OCI-LY3 (cell line): ENCODE results near the gene HEXIM1.
"Not testable (repeated sequence)": the region's sequence is repeated elsewhere in the genome, so short reads cannot be mapped to it uniquely, and the experiment has no call there.

ENCODE experiments used
- H2AFZ ChIP-seq: fragments of 200-600, 300-600 bp; shearing (Covaris generic); 2 replicates; pipeline ENCODE4 v1.6.0; 2014; ENCODE audit warnings: antibody characterized with exemption, low read depth, low read length
- H3K27ac ChIP-seq: fragments of 200-600, 300-600 bp; sonication (generic); 2 replicates; pipeline ENCODE4 v1.5.1; 2014; ENCODE audit warnings: mild to moderate bottlenecking, low read length, moderate library complexity, mixed read lengths
- H3K27me3 ChIP-seq: fragments of 200-600, 300-600 bp; sonication (generic); 2 replicates; pipeline ENCODE4 v1.6.1; 2014; ENCODE audit warnings: low read depth, low read length, mixed read lengths
- H3K36me3 ChIP-seq: fragments of 200-600, 300-600 bp; sonication (generic); replicated peaks from 2 replicates; pipeline ENCODE3; 2014; ENCODE audit warnings: low read depth, low read length, mixed read lengths
- H3K4me1 ChIP-seq: fragments of 300-600, 200-600 bp; sonication (generic); 2 replicates; pipeline ENCODE4 v1.6.1; 2014; ENCODE audit warnings: low read length, mixed read lengths
- H3K4me2 ChIP-seq: fragments of 200-600, 300-600 bp; sonication (generic); 2 replicates; pipeline ENCODE4 v1.6.1; 2014; ENCODE audit warnings: low read length, mixed read lengths
- H3K4me3 ChIP-seq: fragments of 300-600, 200-600 bp; sonication (generic); 2 replicates; pipeline ENCODE4 v1.5.1; 2014; ENCODE audit warnings: antibody characterized with exemption, mild to moderate bottlenecking, low read length, moderate library complexity
- H3K79me2 ChIP-seq: fragments of 300-600, 200-600 bp; shearing (Covaris generic); 2 replicates; pipeline ENCODE4 v1.6.1; 2014; ENCODE audit warnings: mild to moderate bottlenecking, low read length, mixed read lengths
- H3K9ac ChIP-seq: fragments of 300-600, 200-600 bp; shearing (Covaris generic); 2 replicates; pipeline ENCODE4 v1.6.0; 2014; ENCODE audit warnings: mild to moderate bottlenecking, low read length, moderate library complexity
- H3K9me3 ChIP-seq: fragments of 200-600, 300-600 bp; shearing (Covaris generic); 2 replicates; pipeline ENCODE4 v1.6.1; 2014; ENCODE audit warnings: low read length, mixed read lengths; ENCODE audit not compliant: insufficient read depth
- H4K20me1 ChIP-seq: fragments of 200-600, 300-600 bp; sonication (generic); 2 replicates; pipeline ENCODE4 v1.6.1; 2016; ENCODE audit warnings: low read length, mixed read lengths; ENCODE audit not compliant: insufficient read depth
- EZH2phosphoT487 ChIP-seq: fragments of 200-600 bp; shearing (Covaris generic); IDR thresholded peaks from 2 replicates; pipeline ENCODE4 v1.6.1; 2018; ENCODE audit warnings: antibody characterized with exemption, mixed run types, low read depth
- TF ChIP-seq, protein P1 (sequence below): fragments of 200-600, 300-600 bp; sonication (generic); IDR thresholded peaks from 2 replicates; pipeline ENCODE4 v1.5.1; 2014; ENCODE audit warnings: antibody characterized with exemption, low read length, low read depth

Gene HEXIM1

DNA sequence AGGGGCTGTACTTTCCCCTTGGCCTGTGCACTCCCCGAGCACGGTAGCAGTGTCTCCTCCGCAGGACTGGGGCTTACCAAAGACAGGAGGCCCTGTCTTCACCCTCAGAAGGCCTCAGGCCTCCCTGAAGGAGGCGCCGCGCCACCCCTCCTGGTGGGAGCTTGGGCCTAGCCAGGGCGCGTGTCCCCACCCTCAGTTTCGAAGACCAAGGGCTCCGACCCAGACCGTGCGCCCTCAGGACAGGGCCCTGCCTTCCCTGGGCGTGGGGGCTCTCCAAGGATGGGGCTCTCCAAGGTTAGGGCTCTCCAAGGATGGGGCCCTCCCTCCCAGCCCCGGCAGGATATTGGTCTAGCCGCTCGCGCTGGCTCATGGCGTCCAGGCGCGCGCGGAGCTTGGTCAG, 27.7 kb upstream of the HEXIM1 start:
- Histone ChIP-seq H4K20me1 (no peaks in the 10 kb centered on the region), H3K79me2 (no peaks in the 10 kb centered on the region), H3K27ac (no peak overlapping the region), H3K9me3 (no peaks in the 10 kb centered on the region), H3K4me2 (no peak overlapping the region), H3K4me1 (peaks cover 4% of the 10 kb centered on the region; the same call in 1 of the 2 replicates), H3K36me3 (no peaks in the 10 kb centered on the region), H3K27me3 (no peaks in the 10 kb centered on the region), H3K4me3 (no peak overlapping the region), H3K9ac (no peak overlapping the region), H2AFZ (no peak overlapping the region)
- TF ChIP-seq EZH2phosphoT487: no peak
- TF ChIP-seq, protein P1, sequence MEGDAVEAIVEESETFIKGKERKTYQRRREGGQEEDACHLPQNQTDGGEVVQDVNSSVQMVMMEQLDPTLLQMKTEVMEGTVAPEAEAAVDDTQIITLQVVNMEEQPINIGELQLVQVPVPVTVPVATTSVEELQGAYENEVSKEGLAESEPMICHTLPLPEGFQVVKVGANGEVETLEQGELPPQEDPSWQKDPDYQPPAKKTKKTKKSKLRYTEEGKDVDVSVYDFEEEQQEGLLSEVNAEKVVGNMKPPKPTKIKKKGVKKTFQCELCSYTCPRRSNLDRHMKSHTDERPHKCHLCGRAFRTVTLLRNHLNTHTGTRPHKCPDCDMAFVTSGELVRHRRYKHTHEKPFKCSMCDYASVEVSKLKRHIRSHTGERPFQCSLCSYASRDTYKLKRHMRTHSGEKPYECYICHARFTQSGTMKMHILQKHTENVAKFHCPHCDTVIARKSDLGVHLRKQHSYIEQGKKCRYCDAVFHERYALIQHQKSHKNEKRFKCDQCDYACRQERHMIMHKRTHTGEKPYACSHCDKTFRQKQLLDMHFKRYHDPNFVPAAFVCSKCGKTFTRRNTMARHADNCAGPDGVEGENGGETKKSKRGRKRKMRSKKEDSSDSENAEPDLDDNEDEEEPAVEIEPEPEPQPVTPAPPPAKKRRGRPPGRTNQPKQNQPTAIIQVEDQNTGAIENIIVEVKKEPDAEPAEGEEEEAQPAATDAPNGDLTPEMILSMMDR: no peak

DNA sequence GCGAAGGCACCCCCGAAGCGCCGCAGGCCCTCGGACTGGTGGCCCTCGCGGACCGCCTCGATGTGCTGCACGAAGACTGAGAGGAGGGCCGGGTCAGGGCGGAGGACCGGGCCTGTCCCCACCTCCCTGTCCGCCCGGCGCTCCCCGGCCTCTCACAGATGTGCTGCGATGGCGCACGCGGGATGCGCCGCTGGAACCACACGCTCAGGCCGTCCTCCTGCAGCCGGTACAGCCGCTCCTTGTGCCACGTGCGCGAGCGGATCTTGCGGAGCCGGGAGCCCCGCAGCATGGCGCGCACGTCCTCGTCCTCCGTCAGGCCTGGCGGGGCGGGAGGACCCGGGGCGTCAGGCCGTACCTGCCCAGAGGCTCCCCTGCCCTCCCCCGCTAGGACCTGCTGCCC, 27.2 kb upstream of the HEXIM1 start:
- TF ChIP-seq, protein P1: no peak
- no peak for TF ChIP-seq EZH2phosphoT487
- no peaks in the 10 kb centered on the region for H3K27me3 ChIP-seq
- H3K9me3 ChIP-seq: no peaks in the 10 kb centered on the region
- H4K20me1 ChIP-seq: no peaks in the 10 kb centered on the region
- H3K4me1 ChIP-seq: peaks cover 4% of the 10 kb centered on the region; the same call in 1 of the 2 replicates
- no peak overlapping the region for H3K4me3 ChIP-seq
- no peak overlapping the region for H3K4me2 ChIP-seq
- H2AFZ ChIP-seq: no peak overlapping the region
- H3K27ac ChIP-seq: no peak overlapping the region
- no peaks in the 10 kb centered on the region for H3K79me2 ChIP-seq
- H3K9ac ChIP-seq: no peak overlapping the region
- H3K36me3 ChIP-seq: no peaks in the 10 kb centered on the region

DNA sequence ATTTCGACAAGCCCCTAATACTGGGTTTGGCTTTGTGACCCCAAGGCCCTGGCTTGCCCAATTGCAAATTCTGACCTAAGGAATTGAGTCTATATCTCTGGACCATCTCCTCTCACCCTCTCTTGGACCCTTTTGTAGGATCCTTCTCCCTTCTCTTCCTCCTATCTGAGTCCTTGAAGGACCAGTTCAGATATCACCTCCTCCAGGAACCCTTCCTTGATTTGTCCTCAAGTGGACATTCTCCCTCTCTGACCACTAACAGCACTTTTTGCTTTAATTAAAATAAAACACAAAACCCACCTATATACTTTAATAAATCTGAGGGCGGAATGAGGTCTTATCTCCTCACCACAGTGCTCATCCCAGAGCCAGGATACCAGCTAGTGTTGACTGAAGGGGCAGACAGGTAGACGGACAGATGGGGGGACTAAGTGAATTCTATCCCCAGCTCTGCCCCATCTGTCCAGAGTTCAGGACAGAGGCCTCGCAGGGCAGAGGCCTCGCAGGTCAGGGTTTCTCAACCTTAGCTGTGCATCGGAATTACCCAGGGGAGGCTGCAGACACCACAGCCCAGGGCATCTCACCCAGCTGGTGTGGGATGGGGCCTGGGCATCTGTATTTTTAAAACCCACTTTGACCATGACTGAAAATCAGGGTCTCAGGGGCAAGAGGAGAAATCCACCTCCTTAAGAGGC, 25.1 kb upstream of the HEXIM1 start:
- Histone ChIP-seq H3K27ac (no peak overlapping the region), H2AFZ (no peak overlapping the region), H3K9ac (no peak overlapping the region), H3K9me3 (no peaks in the 10 kb centered on the region), H4K20me1 (no peaks in the 10 kb centered on the region), H3K4me3 (no peak overlapping the region), H3K79me2 (no peaks in the 10 kb centered on the region), H3K4me1 (peaks cover 4% of the 10 kb centered on the region; the same call in 1 of the 2 replicates), H3K4me2 (no peak overlapping the region), H3K27me3 (no peaks in the 10 kb centered on the region), H3K36me3 (no peaks in the 10 kb centered on the region)
- TF ChIP-seq, protein P1: no peak
- TF ChIP-seq EZH2phosphoT487: no peak

DNA sequence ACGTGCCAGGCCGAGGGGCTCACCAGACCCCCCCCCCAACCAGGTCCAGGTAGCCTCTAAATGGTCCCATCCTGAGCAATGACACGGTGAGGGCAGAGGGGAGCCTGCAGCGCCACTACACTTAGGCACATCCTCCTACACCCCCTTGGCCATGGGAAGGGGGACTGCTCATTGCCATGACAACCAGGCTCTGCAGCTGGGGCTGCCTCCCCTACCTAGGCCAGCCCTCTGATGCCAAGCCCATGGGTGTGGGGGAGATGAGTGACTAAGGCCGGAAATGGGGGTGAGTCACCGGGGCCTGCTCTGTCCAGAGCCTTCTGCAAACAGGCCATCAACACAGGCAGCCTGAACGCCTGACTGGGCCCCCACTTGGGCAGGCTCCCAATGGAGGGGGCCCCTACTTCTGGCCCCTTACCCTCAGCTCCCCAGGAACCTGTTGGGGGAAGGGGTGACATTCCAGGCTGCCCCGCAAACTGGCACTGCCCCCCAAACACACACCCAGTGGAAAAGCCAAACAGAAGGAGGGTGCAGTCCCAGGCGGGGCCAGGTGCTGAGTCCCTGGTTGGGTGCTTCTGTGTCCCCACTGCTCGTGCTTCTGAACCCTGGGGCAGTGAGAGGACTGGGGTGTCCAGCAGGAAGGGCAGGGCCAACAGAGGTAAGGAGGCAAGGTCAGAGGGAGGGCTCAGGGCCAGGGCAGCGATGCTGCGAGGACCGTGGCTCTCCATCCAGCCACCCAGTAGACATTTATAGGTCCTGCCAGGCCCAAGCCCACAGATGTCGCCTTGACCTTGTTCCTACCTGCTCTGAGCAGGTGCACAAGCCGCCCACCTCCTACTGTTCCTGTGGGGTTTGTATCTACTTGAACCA, 24.1 kb upstream of the HEXIM1 start:
- no peaks in the 10 kb centered on the region for H3K9me3 ChIP-seq
- H3K36me3 ChIP-seq: no peaks in the 10 kb centered on the region
- TF ChIP-seq, protein P1: no peak
- no peak for TF ChIP-seq EZH2phosphoT487
- H3K4me1 ChIP-seq: peaks cover 4% of the 10 kb centered on the region; the same call in 1 of the 2 replicates
- H3K4me2 ChIP-seq: no peak overlapping the region
- H3K27ac ChIP-seq: no peak overlapping the region
- H3K27me3 ChIP-seq: no peaks in the 10 kb centered on the region
- no peaks in the 10 kb centered on the region for H3K79me2 ChIP-seq
- no peak overlapping the region for H2AFZ ChIP-seq
- no peaks in the 10 kb centered on the region for H4K20me1 ChIP-seq
- no peak overlapping the region for H3K9ac ChIP-seq
- no peak overlapping the region for H3K4me3 ChIP-seq

DNA sequence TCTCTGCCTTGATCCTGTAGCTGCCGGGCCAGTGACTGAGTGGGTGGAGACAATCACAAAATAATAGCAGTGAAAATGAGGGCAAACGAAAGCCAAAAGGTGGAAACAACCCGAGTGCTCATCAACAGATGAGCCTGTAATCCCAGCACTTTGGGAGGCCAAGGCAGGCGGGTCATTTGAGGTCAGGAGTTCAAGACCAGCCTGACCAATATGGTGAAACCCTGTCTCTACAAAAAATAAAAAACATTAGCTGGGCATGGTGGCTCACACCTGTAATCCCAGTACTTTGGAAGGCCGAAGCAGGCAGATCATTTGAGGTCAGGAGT, 23.5 kb upstream of the HEXIM1 start:
- H3K9ac ChIP-seq: not testable (repeated sequence)

More for the DNA sequence above, 23.5 kb upstream of the HEXIM1 start:
- H3K9me3 ChIP-seq, H3K4me2 ChIP-seq, H3K4me3 ChIP-seq, H2AFZ ChIP-seq, H3K4me1 ChIP-seq, H3K36me3 ChIP-seq, H3K27me3 ChIP-seq, H3K27ac ChIP-seq, H4K20me1 ChIP-seq, H3K79me2 ChIP-seq: not testable (repeated sequence)
